LHCN-M2 (cell line): ENCODE measurements around the gene BDH1. TPM values are rescaled to one million over a fixed set of nuclear protein-coding genes. Genes with fewer than 3 reads are reported as not detected.
A peak's percentile ranks its signal among the peaks of the same experiment; 100 is the strongest.
"Not testable (repeated sequence)": the region's sequence is repeated elsewhere in the genome, so short reads cannot be mapped to it uniquely, and the experiment has no call there.

ENCODE experiments used
- DNase-seq: peaks from one replicate; pipeline ENCODE4 v3.0.0-alpha.2; 2012; ENCODE audit warnings: low read depth
- polyA plus RNA-seq: library from polyadenylated mRNA; unstranded; fragments of >200 nt; gene quantifications from one replicate; pipeline ENCODE4 v1.2.1, GENCODE V29; 2012; ENCODE audit warnings: missing spikeins
- total RNA-seq: library from RNA; depleted of rRNA; stranded (reverse); fragments of >200 nt; gene quantifications from 2 replicates; pipeline ENCODE4 v1.2.3, GENCODE V29; 2014; rRNA removed

The BDH1 gene, protein sequence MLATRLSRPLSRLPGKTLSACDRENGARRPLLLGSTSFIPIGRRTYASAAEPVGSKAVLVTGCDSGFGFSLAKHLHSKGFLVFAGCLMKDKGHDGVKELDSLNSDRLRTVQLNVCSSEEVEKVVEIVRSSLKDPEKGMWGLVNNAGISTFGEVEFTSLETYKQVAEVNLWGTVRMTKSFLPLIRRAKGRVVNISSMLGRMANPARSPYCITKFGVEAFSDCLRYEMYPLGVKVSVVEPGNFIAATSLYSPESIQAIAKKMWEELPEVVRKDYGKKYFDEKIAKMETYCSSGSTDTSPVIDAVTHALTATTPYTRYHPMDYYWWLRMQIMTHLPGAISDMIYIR
- total RNA-seq, result 0.29 and 0.32 TPM in 2 replicates
- 0.64 TPM for polyA plus RNA-seq

DNA sequence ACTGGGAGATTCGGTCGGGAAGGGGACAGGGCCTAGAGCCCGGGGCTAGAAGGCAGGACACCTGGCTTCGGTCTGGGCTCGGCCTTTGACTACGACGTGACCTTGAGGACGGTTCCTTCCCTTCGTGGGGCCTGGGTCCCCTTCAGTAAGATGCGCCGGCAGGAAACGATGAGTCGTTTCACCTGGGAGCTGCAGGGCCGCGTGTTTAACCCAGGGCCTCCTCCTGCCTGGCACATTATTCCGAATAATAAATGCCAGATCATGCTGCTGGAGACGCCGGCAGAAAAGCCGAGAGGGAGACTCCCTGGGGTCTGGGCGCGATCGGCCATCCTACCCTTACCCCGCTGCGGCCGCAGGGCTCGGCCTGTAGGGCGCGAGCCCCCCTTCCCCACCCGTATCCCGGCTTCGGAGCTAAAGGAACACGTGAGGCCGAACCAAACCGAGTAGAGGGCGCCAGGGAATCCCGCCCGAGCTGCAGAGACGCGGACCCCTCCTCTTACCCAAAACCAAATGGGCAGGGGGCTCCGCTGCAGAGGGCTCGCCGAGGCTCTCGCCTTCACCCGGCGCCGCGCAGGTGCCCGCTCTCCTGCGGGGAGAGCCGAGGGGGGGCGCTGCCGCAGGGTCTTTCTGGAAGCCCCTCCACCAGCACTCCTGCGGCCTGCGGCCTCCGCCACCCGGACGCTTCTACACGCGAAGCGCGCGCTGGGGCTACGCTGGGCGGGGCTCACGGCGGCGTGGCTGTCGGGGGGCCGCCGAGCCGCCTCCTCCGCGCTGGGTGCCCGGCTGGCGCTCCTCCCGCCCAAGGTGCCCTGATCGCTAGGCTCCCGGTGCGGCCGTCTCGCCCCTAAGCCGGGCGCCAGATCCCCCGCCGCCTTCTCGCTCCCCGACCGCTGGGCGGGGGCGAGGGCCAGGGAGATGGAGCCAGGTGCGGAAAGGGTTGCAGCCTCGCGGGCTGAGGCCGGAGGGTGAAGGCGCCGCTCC, at the start of gene BDH1:
BDH1 (minus strand) TSS at position 688 of the 981 bp plus-strand sequence. CDS start 9,525 bp downstream, outside the sequence.
- DNase-seq, result no peak

DNA sequence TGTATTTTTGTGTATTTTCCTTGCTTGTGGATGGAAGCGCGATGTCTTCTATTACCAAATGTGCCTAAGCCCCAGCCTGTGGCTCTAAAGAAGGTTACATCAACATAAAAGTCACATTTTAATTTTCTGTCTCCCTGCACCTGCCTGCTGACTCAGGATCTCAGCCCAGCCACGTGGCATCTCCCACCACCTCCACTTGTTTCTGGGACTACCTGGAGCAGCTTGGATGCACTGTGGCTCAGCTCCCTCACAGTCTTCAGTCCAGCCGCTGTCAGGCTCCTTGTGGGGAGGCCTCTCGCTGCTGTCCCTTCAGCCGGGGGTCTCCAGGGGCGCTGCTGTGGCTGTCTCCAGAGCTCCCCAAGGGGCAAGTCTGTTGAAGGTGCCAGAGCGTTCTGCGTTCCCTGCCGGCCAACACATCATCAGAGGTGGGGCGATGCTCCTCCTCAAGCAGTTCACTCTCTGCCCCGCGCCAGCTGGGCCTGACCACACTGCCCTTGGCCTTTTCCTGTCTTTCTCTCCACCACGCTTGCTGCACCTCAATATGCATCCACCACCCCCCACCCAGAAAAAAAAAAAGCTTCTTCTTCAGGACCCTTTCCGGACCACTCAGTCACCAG, 47.7 kb upstream of the BDH1 start:
- no peak for DNase-seq

DNA sequence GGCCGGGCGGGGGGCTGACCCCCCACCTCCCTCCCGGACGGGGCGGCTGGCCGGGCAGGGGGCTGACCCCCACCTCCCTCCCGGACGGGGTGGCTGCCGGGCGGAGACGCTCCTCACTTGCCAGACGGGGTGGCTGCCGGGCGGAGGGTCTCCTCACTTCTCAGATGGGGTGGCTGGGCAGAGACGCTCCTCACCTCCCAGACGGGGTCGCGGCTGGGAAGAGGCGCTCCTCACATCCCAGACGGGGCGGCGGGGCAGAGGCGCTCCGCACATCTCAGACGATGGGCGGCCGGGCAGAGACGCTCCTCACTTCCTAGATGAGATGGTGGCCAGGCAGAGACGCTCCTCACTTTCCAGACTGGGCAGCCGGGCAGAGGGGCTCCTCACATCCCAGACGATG, 46.6 kb upstream of the BDH1 start:
- not testable (repeated sequence) for DNase-seq

DNA sequence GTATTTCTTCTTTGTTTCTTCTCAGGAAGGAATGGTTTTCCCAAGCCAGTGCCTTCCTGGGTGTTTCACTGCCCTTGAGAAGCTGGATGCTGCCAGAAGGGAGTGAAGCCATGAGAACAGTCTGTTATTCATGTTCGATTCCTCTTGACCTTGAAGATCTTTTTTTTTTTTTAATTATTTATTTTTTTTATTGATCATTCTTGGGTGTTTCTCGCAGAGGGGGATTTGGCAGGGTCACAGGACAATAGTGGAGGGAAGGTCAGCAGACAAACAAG, 45.7 kb upstream of the BDH1 start:
- not testable (repeated sequence) for DNase-seq

DNA sequence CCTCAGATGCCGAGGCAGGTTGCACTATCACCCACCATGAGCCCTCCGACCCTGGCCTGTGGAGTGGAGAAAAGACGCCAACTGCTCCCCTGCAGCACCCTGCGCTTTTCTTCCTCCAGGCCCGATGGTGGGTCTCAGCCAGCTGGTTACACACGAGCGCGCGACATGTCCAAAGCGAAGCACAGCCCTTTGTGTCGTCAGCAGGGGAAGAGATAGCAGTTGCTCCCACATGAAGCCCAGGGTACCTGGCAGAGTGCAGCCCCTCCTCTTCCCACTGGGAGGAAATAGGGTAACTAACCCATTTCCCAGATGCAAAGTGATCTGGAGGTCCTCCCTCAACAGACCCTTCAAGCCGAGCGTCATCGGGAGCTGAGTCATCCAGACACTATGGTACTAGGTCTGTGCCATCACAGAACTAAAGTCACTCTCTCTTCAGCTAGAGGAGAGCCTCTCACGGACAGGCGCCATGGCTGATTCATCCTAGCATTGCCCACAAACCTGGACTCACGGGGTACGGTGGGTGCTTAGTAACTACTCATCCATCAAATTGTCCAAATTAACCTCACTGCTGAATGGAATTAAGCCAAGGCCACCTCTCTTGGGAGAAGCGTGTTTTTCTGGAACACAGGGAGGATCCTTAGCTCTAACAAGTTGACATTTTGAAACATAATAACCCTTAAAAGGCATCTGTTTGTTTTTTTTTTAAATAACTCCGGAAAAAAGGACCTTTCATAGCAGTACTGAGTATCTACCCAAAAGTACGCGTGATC, 45.2 kb upstream of the BDH1 start:
- peak; percentile 58 for DNase-seq

DNA sequence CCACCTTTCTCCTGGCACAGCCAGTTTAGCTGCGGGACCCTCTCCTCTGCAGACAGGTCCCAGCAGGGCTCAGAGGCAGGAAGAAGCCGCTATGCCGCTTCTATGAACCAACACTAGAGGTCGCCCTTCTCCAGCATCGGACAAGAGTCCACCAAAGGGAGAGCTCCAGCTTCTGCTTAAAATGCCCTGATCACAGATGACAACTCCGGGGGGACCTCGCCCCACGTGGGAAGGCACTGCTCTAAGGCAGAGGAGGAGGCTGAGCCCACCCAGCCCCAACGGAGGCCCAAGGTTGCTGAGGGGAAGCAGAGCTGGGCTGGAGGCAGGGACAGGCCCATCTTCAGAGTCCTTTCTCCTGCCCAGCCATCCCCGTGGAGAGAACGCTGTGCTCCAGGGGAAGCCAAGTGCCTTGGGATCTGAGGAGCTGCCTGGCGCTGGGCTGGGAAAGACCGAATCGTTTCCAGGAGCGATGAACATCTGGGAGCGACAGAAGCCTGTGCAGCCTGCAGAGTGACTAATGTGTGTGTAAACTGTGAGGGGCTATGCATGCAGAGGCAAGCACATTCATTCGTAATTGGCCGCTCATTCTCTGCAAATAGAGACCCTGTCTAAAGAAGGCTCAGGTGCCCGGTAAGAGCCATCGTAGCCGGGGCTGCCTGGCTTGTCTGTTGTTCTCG, 43.5 kb upstream of the BDH1 start:
- peak; percentile 73 for DNase-seq

DNA sequence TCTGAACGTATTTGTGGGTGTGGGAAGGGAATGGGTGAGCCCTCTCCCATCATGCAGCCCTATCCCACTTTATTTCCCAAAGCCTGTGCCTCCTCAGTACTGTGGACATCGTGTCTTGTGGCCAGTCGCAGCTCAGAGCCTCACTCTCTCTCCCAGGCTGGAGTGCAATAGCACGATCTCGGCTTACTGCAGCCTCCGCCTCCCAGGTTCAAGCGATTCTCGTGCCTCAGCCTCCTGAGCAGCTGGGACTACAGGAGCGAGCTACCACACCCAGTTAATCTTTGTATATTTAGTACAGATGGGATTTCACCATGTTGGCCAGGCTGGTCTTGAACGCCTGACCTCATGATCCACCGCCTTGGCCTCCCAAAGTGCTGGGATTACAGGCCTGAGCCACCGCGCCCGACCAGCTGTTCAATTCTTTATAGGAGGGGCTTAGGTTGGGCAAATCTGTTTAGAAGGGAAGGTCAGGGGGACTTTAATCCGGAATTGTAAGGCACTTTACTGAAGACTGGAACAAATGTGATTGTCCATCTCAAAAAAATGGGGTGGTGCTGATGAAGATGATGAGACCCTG, 42.7 kb upstream of the BDH1 start:
- peak; percentile 14 for DNase-seq

DNA sequence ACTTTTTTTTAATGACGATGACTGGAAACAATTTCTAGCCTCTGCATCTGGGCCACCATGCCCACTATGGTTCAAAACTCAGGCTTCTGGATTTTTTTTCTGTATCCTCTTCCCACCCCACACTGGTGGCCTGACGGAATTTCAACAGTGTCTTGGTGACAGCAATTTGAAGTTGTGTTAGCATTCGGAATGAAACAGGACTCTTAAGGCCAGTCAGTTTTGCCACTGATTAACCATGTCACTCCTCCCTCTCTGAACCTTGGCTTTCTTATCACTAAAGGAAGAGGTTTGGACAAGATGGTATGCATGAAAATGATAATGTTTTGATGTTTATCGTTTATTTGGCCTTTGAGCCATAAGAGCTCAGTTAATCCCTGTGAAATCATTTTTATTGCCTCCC, 41.6 kb upstream of the BDH1 start:
- no peak for DNase-seq

DNA sequence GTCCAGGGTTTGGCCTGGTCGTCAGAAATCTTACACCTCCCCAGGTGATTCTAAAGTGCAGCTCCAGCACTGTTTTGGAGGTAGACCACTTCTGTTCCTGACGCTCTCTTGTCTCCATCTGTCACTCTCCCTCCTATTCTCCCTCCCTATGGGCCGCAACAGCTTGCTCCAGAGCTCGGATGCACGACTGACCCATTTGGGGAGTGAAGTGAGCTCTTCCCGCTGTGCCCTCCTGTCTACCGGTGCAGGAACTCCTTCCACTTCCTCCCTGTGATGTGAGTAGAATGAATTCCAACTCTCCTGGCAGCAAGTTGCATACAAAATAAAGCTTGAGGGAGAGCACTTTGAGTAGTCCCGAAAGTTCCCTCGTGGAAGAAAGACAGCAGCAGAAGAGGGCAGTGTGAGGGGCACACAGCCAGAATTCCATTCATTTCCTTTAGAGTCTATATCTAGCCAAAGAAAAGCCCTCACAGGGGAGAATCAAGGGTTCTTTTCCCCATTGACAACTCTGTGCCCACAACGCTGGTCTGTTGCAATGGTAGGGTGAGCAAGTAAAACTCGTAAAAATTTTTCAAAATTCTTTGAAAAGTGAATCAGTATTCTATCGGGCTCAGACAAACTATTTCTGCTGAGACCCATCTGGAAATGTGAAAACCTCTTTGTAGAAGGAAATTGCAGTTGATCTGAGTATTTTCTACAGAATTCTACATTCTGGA, 39.9 kb upstream of the BDH1 start:
- no peak for DNase-seq

DNA sequence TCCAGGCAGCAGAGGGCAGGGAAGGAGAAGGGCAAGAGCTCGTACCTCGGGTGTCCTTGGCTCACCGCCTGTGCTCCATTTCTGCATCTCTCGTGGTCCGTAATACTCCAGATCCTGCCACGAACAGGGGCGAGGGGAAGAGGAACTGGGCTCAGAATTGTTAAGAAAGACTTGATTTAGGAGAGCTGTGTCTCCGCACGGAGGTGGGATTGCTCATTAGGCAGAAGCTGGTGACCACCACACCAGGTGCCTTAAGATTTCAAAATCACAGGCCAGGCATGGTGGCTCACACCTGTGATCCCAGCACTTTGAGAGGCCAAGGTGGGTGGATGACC, 37.2 kb upstream of the BDH1 start:
- DNase-seq, result no peak

DNA sequence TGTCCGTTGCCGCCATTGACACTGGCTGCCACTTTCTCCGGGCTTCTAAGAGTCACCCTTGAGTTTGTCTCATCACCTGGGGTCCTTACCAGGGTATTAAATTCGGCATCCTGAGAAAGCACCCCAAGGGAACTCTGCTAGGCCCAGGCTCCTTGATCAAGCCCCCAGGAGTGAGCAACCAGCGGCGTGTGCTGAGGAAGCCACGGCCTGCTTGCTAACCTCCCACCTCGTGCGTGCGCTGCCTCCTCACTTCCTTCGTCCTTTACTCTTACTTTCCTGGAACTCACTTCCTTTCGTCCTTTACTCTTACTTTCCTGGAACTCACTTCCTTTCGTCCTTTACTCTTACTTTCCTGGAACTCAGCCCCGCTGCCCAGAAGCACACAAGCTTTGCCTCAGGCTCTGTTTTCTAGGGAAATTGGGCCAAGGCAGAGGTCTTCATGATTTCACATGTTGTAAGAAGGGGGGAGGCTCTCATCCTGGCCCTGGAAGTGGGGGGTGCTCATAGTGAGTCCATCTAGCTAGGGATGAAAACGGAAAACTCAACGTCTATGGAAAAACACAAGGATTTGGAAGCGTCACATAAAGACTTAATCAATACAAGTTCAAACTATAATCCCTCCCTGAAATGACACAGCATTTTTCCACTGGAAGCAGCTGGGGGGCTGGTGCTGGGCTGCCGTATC, 36.7 kb upstream of the BDH1 start:
- DNase-seq, result no peak

DNA sequence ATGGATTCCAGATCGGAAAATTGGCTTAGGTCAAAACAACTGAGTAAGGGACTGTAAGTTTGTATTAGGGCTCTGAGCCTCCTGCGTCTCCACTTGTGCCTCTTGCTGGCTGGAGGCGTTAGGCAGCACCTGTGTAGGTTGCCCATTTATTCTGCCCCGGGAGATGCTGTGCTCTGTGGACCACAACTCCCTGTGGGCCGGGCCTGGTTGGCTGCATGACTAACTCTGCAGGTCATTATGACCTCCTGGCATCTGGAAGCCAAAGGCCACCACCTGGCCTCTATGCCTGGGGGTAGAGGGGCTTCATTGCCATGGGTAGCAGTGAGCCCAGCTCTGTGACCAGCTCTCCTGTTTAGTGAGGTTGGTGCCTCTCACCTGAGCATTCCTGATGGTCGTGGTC, 36.0 kb upstream of the BDH1 start:
- no peak for DNase-seq

DNA sequence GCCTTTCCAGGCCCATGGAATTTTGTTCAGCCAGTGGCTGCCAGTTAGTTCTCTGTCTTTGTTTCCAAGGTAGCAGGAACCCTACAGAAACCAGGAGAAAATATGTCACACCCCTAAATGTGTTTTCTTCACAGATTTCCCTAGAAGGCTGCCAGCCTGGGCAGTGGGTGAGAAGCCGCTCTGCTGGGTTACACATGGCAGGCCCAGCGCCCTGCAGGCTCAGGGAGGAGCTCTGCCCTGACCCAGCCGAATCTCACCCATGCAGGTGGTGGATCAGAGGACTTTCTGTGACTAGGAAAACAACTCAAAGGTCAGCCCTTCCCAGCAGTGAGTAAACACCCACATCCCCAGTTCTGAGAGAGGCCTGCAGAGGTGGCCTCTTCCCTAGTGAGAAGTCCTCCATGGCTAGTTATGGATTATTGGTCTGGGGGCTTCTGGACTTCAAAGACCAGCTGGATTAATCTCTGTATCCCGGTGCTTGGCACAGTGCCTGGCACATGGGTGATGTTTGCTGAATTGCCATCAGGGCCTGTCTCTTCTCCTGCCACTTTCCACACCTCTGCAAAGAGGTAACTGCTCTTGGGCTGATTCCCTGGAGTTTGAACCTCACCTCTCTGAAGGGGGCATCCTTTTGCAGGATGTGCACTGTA, 34.7 kb upstream of the BDH1 start:
- no peak for DNase-seq

DNA sequence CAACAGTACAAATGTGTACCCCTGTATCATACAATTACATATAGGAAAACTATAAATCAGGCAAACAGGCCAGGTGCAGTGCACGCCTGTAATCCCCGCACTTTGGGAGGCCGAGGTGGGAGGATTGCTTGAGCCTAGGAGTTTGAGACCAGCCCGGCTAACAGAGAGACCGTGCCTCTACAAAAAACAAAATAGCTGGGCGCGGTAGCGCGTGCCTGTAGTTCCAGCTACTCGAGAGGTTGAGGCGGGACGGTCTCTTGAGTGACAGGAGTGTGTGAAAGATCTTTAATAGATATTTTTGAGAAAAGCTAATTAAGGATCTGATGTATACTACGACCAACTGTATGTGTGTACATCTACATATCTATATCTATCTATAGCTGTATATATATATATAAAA, 33.8 kb upstream of the BDH1 start:
- DNase-seq, result no peak

DNA sequence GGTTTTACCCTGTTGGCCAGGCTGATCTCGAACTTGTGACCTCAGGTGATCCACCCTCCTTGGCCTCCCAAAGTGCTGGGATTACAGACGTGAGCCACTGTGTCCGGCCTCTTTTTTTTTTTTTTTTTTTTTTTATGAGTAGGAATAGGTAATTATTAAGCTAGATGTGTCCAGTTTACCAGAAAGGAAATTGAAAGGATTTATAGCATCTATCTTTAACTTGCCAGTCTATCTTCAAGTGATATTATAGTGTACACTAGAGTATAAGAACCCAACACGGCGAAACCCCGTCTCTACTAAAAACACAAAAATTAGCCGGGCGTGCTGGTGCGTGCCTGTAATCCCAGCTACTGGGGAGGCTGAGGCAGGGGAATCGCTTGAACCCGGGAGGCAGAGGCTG, 31.0 kb upstream of the BDH1 start:
- not testable (repeated sequence) for DNase-seq

DNA sequence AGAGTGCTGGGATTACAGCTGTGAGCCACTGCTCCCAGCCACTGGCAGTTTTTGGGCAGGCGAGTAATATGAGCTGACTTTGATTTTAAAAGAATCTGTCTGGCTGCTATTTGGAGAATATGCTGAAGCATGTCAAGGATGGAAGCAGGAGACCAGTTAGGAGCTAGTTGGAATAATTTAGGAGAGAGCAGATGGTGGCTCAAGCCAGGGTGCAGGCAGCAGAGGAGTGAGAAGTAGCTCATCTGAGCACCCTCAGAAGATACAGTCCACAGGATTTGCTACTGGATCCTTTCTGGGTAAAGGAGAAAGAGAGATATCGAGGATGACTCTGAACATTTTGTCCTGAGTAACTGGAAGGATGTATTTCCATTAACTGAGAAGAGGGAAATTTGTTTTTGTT, 30.4 kb upstream of the BDH1 start:
- DNase-seq, result peak; percentile 5

DNA sequence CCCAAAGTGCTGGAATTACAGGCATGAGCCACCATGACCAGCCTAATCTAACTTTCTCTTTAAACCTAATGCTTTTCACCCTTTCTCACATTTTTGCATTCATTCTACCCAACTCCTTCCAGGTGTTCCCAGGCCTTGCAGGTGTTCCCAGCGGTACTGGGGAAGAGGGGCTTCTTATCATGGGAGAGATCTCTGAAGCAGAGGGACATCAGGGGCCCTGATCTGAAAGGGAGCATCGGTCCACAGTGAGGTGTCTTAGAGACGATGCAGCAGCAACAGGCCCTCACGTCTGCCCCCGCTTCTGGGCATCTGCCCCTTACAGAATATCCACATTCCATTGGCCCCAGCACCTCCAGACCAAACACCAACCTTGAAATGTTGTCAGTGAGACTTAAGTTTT, 29.0 kb upstream of the BDH1 start:
- DNase-seq, result no peak

DNA sequence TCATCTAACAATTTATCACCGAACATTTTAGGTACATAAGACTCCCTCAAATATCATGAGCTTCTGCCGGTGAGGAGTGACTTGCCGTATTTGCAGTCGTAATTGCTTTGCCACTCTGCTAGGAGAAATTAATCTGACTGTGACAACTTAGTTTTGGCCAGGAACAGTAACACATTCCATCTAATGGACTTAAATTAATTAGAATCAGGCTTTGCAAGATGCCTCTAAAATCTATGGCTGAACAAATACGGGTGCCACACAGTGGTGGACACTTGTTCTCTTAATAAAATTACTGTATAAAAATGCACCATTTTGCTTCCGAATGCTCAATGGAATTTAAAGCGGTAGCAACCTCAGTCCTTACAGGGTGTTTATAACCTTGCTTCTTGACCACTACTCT, 27.6 kb upstream of the BDH1 start:
- no peak for DNase-seq

DNA sequence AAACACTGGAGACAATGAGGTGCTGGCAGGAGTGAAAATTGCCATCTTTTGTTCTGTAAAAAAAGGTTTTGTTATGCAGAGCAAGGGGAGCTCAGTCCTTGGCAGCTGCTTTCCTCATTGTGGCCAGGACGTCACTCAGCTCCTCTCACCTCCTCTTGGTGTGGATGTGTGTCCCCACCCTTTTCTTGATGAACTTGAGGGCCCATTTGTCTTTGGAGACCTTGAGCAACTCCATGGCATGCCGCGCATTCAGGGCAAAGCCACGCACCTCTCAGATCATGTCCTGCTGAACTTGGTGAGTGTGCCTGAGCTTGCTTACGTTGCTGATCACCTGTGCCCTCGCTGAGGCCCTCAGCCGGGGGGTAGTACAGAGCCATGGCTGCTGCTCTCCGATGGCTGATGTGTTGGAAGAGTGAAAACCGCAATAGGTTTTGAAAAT, 24.5 kb upstream of the BDH1 start:
- no peak for DNase-seq
